ENCODE data around the gene MGST2. TPM values are rescaled to one million over a fixed set of nuclear protein-coding genes. Genes with fewer than 3 reads are reported as not detected.

The MGST2 gene
- total RNA-seq, 1 experiment from 2014 or later = 31.8 TPM

GRCh38 chr4:139738846-139739613 is 73.4 kb downstream of the MGST2 start:
- H3K4me3 ChIP-seq (ENCODE audit: insufficient read depth, low read depth, low read length) = no peak overlapping the region
- no peaks in the 10 kb centered on the region for H3K36me3 ChIP-seq (replicated peaks; ENCODE audit: control insufficient read depth, insufficient read depth, low read length)
- H3K27me3 ChIP-seq (ENCODE audit: control insufficient read depth, insufficient read depth, low read length) = peaks cover 4% of the 10 kb centered on the region
- DNase-seq = no peak

- DNase-seq = no peak
These were observed 74.5 kb downstream of the MGST2 start for GRCh38 chr4:139740121-139740520.

GRCh38 chr4:139740531-139741041 is 75.0 kb downstream of the MGST2 start:
- Histone ChIP-seq H3K4me3 (ENCODE audit: insufficient read depth, low read depth, low read length) (no peak overlapping the region), H3K27me3 (ENCODE audit: control insufficient read depth, insufficient read depth, low read length) (peaks cover 2% of the 10 kb centered on the region; the same call in 1 of the 2 replicates), H3K36me3 (replicated peaks; ENCODE audit: control insufficient read depth, insufficient read depth, low read length) (no peaks in the 10 kb centered on the region)
- no peak for DNase-seq

More at GRCh38 chr4:139740121-139740520, 74.5 kb downstream of the MGST2 start:
- Histone ChIP-seq H3K27me3 (ENCODE audit: control insufficient read depth, insufficient read depth, low read length) (peaks cover 2% of the 10 kb centered on the region; the same call in 1 of the 2 replicates), H3K36me3 (replicated peaks; ENCODE audit: control insufficient read depth, insufficient read depth, low read length) (no peaks in the 10 kb centered on the region), H3K4me3 (ENCODE audit: insufficient read depth, low read depth, low read length) (no peak overlapping the region)

- DNase-seq = no peak
- no peaks in the 10 kb centered on the region for H3K36me3 ChIP-seq (replicated peaks; ENCODE audit: control insufficient read depth, insufficient read depth, low read length)
- H3K27me3 ChIP-seq (ENCODE audit: control insufficient read depth, insufficient read depth, low read length) = no peaks in the 10 kb centered on the region
- no peak overlapping the region for H3K4me3 ChIP-seq (ENCODE audit: insufficient read depth, low read depth, low read length)
These were observed 77.4 kb downstream of the MGST2 start for GRCh38 chr4:139743027-139743426.

GRCh38 chr4:139744232-139744631 is 78.6 kb downstream of the MGST2 start:
- Histone ChIP-seq H3K27me3 (ENCODE audit: control insufficient read depth, insufficient read depth, low read length) (no peaks in the 10 kb centered on the region), H3K4me3 (ENCODE audit: insufficient read depth, low read depth, low read length) (no peak overlapping the region), H3K36me3 (replicated peaks; ENCODE audit: control insufficient read depth, insufficient read depth, low read length) (no peaks in the 10 kb centered on the region)
- DNase-seq = no peak

- no peaks in the 10 kb centered on the region for H3K36me3 ChIP-seq (replicated peaks; ENCODE audit: control insufficient read depth, insufficient read depth, low read length)
- DNase-seq = no peak
These were observed 79.6 kb downstream of the MGST2 start for GRCh38 chr4:139745111-139745639.

GRCh38 chr4:139746431-139747171 is 81.0 kb downstream of the MGST2 start:
- Histone ChIP-seq H3K36me3 (replicated peaks; ENCODE audit: control insufficient read depth, insufficient read depth, low read length) (no peaks in the 10 kb centered on the region), H3K4me3 (ENCODE audit: insufficient read depth, low read depth, low read length) (no peak overlapping the region), H3K27me3 (ENCODE audit: control insufficient read depth, insufficient read depth, low read length) (no peaks in the 10 kb centered on the region)
- no peak for DNase-seq

More at GRCh38 chr4:139745111-139745639, 79.6 kb downstream of the MGST2 start:
- no peak overlapping the region for H3K4me3 ChIP-seq (ENCODE audit: insufficient read depth, low read depth, low read length)
- no peaks in the 10 kb centered on the region for H3K27me3 ChIP-seq (ENCODE audit: control insufficient read depth, insufficient read depth, low read length)

- H3K27me3 ChIP-seq (ENCODE audit: control insufficient read depth, insufficient read depth, low read length) = no peaks in the 10 kb centered on the region
- H3K36me3 ChIP-seq (replicated peaks; ENCODE audit: control insufficient read depth, insufficient read depth, low read length) = no peaks in the 10 kb centered on the region
- no peak overlapping the region for H3K4me3 ChIP-seq (ENCODE audit: insufficient read depth, low read depth, low read length)
- DNase-seq = no peak
These were observed 83.7 kb downstream of the MGST2 start for GRCh38 chr4:139749338-139749737.

GRCh38 chr4:139749835-139750498 is 84.3 kb downstream of the MGST2 start:
- Histone ChIP-seq H3K4me3 (ENCODE audit: insufficient read depth, low read depth, low read length) (no peak overlapping the region), H3K27me3 (ENCODE audit: control insufficient read depth, insufficient read depth, low read length) (no peaks in the 10 kb centered on the region), H3K36me3 (replicated peaks; ENCODE audit: control insufficient read depth, insufficient read depth, low read length) (no peaks in the 10 kb centered on the region)
- no peak for DNase-seq

GRCh38 chr4:139753686-139754085 is 88.1 kb downstream of the MGST2 start:
- DNase-seq = no peak
- Histone ChIP-seq H3K36me3 (replicated peaks; ENCODE audit: control insufficient read depth, insufficient read depth, low read length) (no peaks in the 10 kb centered on the region), H3K4me3 (ENCODE audit: insufficient read depth, low read depth, low read length) (no peak overlapping the region), H3K27me3 (ENCODE audit: control insufficient read depth, insufficient read depth, low read length) (no peaks in the 10 kb centered on the region)

Other genes with a start within 250 kb of the MGST2 start
- gene RAB33B, start 211.7 kb upstream of the MGST2 start, total RNA-seq (2014; rRNA removed; shearing (Covaris generic)) = 5.6 and 7.9 TPM in 2 replicates
- gene SETD7, start 109.6 kb upstream of the MGST2 start, total RNA-seq (2014; rRNA removed; shearing (Covaris generic)) = 7.8 and 8.6 TPM in 2 replicates